Panc1 (cell line): Measurements from ENCODE around the gene RASA3. TPM values are rescaled to one million over a fixed set of nuclear protein-coding genes. Genes with fewer than 3 reads are reported as not detected.

Source experiments
- ATAC-seq: fragments of 200-7000 bp; cut with Tn5 transposase; 2 replicates; pipeline ENCODE4 v1.9.1; 2020; ENCODE audit warnings: mild to moderate bottlenecking, moderate library complexity
- BruUV-seq: library from RNA; stranded (reverse); fragments of 400-500 nt; replicated peaks from 2 replicates; lab custom pipeline; 2021; lab: Mats Ljungman, UMichigan
- CTCF ChIA-PET: fragments of 300-600 bp; sonication (Branson Sonifier 250); formaldehyde crosslinking; loops from one replicate; lab custom pipeline; 2022; ENCODE audit warnings: antibody characterized with exemption; lab: Charles Lee
- POLR2A ChIA-PET: fragments of 300-600 bp; sonication (Branson Sonifier 250); formaldehyde crosslinking; loops from one replicate; lab custom pipeline; 2022; ENCODE audit warnings: antibody characterized with exemption; lab: Charles Lee
- DNase-seq: peaks from one replicate; pipeline ENCODE4 v3.0.0-alpha.2; 2010; ENCODE audit warnings: low read depth, low spot score
- H3K27ac ChIP-seq: 2 replicates; pipeline ENCODE4 v1.5.1; 2011; ENCODE audit warnings: mild to moderate bottlenecking, low read length, inconsistent platforms
- H3K27me3 ChIP-seq: fragments of 200-500 bp; sonication (Bioruptor generic); 2 replicates; pipeline ENCODE4 v1.6.0; 2014; ENCODE audit warnings: low read length, inconsistent platforms; ENCODE audit not compliant: control insufficient read depth, insufficient read depth
- H3K36me3 ChIP-seq: fragments of 200-500 bp; sonication (Bioruptor generic); 2 replicates; pipeline ENCODE4 v1.5.1; 2014; ENCODE audit warnings: inconsistent platforms, mild to moderate bottlenecking, low read length, moderate library complexity; ENCODE audit not compliant: control insufficient read depth, insufficient read depth
- H3K4me1 ChIP-seq: 2 replicates; pipeline ENCODE4 v1.5.1; 2011; ENCODE audit warnings: inconsistent platforms, mild to moderate bottlenecking, low read length, moderate library complexity; ENCODE audit not compliant: control insufficient read depth, insufficient read depth
- H3K4me3 ChIP-seq, 2 experiments: 2 replicates each; pipeline ENCODE4 v1.5.1; 2011 to 2012; ENCODE audit warnings: low read depth in 2 of 2, low read length in 2 of 2, mild to moderate bottlenecking in 2 of 2, inconsistent platforms in 1 of 2, moderate library complexity in 1 of 2
- H3K9me3 ChIP-seq: fragments of 200-500 bp; sonication (Bioruptor generic); 2 replicates; pipeline ENCODE4 v1.5.1; 2014; ENCODE audit warnings: low read depth, mild to moderate bottlenecking, inconsistent platforms, low read length, moderate library complexity; ENCODE audit not compliant: control insufficient read depth, insufficient read depth
- POLR2AphosphoS5 ChIP-seq: IDR thresholded peaks from 2 replicates; pipeline ENCODE4 v1.6.1; 2012; ENCODE audit warnings: mild to moderate bottlenecking, low read depth, low read length, moderate library complexity
- SIN3A ChIP-seq: IDR thresholded peaks from 2 replicates; pipeline ENCODE4 v1.6.1; 2012; ENCODE audit warnings: low read depth, mild to moderate bottlenecking, low read length, moderate library complexity, borderline replicate concordance; ENCODE audit not compliant: insufficient read depth
- TCF7L2 ChIP-seq: IDR thresholded peaks from 2 replicates; pipeline ENCODE4 v1.6.1; 2011; ENCODE audit warnings: mild to moderate bottlenecking, low read depth, low read length, inconsistent platforms
- in situ Hi-C: cut with HindIII; loops from 2 replicates; pipeline ENCODE4 v1.10.0; 2016; ENCODE audit warnings: low sequenced_read_pairs, low pct_unique_long_range_greater_than_20kb
- intact Hi-C: fragments of 100-400 bp; cut with micrococcal nuclease; formaldehyde crosslinking; loops from one replicate; pipeline ENCODE4 v1.10.0; 2022; ENCODE audit not compliant: unreplicated experiment
- total RNA-seq: library from RNA; stranded (reverse); gene quantifications from one replicate; pipeline ENCODE4 v1.2.1, GENCODE V29; 2021; ENCODE audit not compliant: unreplicated experiment
- TF ChIP-seq, protein P1 (sequence below), 2 experiments: IDR thresholded peaks; 2 replicates each; pipeline ENCODE4 v1.6.1; 2011 to 2012; ENCODE audit warnings: low read depth in 2 of 2, control low read depth in 1 of 2, low read length in 1 of 2, mild to moderate bottlenecking in 1 of 2, moderate library complexity in 1 of 2; ENCODE audit not compliant: insufficient read depth in 1 of 2
- TF ChIP-seq, protein P2 (sequence below): fragments of 450-650 bp; IDR thresholded peaks from 2 replicates; pipeline ENCODE4 v1.5.1; 2017; ENCODE audit warnings: mild to moderate bottlenecking

RASA3 gene
- total RNA-seq, 1 experiment from 2014 or later = 33.7 TPM

DNA sequence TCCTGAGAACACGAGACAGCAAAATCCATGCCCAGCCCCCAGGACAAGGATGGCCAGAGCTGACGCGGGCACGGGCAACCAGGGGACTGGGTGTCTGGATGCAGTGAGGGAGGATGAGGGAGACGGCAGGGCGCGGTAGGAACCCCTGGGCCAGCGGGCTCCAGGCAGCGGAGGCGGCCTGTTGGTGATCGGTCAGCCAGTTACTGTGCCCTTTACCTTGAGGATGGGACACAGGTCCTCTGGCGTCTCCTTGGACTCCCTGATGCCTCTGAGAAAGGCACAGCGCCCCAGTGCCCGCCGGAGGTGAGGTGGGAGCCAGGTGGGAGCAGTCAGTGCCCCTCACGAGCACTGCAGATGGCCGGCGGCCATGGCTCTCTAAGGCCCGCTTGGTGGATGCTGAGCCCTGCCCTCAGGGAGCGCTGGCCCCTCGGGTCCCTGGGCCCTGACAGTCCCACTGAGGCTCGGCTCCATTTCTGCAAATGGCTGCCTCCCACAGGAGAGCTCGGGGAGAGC lies 189.8 kb downstream of the RASA3 start:
- ATAC-seq (no peak), DNase-seq (no peak)
- Histone ChIP-seq H3K27me3 (no peaks in the 10 kb centered on the region), H3K4me3 (no peak overlapping the region), H3K4me1 (no peaks in the 10 kb centered on the region), H3K36me3 (no peaks in the 10 kb centered on the region), H3K27ac (no peak overlapping the region), H3K9me3 (no peaks in the 10 kb centered on the region)
- POLR2A ChIA-PET = no interaction called here
- no TSS peak for BruUV-seq
- TF ChIP-seq, protein P1, sequence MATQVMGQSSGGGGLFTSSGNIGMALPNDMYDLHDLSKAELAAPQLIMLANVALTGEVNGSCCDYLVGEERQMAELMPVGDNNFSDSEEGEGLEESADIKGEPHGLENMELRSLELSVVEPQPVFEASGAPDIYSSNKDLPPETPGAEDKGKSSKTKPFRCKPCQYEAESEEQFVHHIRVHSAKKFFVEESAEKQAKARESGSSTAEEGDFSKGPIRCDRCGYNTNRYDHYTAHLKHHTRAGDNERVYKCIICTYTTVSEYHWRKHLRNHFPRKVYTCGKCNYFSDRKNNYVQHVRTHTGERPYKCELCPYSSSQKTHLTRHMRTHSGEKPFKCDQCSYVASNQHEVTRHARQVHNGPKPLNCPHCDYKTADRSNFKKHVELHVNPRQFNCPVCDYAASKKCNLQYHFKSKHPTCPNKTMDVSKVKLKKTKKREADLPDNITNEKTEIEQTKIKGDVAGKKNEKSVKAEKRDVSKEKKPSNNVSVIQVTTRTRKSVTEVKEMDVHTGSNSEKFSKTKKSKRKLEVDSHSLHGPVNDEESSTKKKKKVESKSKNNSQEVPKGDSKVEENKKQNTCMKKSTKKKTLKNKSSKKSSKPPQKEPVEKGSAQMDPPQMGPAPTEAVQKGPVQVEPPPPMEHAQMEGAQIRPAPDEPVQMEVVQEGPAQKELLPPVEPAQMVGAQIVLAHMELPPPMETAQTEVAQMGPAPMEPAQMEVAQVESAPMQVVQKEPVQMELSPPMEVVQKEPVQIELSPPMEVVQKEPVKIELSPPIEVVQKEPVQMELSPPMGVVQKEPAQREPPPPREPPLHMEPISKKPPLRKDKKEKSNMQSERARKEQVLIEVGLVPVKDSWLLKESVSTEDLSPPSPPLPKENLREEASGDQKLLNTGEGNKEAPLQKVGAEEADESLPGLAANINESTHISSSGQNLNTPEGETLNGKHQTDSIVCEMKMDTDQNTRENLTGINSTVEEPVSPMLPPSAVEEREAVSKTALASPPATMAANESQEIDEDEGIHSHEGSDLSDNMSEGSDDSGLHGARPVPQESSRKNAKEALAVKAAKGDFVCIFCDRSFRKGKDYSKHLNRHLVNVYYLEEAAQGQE (IDR thresholded peaks at IDR 0.05; ENCODE audit: insufficient read depth in 1 of 2, low read depth in 2 of 2, low read length in 1 of 2) = no peak
- TF ChIP-seq, protein P2, sequence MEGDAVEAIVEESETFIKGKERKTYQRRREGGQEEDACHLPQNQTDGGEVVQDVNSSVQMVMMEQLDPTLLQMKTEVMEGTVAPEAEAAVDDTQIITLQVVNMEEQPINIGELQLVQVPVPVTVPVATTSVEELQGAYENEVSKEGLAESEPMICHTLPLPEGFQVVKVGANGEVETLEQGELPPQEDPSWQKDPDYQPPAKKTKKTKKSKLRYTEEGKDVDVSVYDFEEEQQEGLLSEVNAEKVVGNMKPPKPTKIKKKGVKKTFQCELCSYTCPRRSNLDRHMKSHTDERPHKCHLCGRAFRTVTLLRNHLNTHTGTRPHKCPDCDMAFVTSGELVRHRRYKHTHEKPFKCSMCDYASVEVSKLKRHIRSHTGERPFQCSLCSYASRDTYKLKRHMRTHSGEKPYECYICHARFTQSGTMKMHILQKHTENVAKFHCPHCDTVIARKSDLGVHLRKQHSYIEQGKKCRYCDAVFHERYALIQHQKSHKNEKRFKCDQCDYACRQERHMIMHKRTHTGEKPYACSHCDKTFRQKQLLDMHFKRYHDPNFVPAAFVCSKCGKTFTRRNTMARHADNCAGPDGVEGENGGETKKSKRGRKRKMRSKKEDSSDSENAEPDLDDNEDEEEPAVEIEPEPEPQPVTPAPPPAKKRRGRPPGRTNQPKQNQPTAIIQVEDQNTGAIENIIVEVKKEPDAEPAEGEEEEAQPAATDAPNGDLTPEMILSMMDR = no peak
- TF ChIP-seq POLR2AphosphoS5 = no peak
- no peak for TF ChIP-seq SIN3A
- no peak for TF ChIP-seq TCF7L2
- CTCF ChIA-PET = no interaction called here
- in situ Hi-C loops = no loop called here
- intact Hi-C loops = no loop called here

DNA sequence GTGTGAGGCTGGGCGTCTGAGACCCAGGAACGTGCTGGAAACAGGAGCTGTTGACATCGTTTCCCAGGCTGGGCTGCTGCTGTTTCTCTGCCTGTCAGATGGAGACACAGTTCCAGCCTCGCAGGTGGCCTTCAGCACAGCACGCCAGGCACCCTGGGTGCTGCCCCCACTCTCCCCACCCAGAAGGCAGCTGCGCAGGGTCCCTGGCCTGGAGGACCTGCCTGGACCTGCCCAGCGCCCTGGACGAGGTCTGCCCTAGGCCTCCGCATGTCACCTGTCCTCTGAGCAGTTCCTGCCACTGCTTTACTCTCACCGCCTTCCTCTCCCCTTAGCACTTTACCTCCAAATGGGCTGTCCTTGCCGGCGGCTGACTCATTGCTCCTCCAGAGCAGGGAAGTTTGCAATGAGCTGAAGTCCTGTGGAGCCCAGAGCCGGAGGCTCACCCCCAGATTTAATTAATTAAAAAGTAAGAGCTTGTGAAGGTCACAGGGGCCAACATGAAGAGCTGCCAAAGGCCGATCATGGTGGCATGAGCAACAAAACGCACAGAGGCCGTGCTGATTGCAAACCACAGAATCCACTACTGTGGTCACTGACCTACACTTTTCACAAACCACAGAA lies 190.7 kb downstream of the RASA3 start:
- BruUV-seq = no TSS peak
- ATAC-seq (no peak), DNase-seq (no peak)
- no peaks in the 10 kb centered on the region for H3K27me3 ChIP-seq
- intact Hi-C loops (no loop called here), in situ Hi-C loops (no loop called here)
- H3K36me3 ChIP-seq = no peaks in the 10 kb centered on the region
- H3K4me1 ChIP-seq = no peaks in the 10 kb centered on the region
- ChIA-PET CTCF (no interaction called here), POLR2A (no interaction called here)
- no peaks in the 10 kb centered on the region for H3K9me3 ChIP-seq
- TF ChIP-seq POLR2AphosphoS5 (no peak), SIN3A (no peak), TCF7L2 (no peak)
- no peak overlapping the region for H3K4me3 ChIP-seq
- H3K27ac ChIP-seq = no peak overlapping the region

DNA sequence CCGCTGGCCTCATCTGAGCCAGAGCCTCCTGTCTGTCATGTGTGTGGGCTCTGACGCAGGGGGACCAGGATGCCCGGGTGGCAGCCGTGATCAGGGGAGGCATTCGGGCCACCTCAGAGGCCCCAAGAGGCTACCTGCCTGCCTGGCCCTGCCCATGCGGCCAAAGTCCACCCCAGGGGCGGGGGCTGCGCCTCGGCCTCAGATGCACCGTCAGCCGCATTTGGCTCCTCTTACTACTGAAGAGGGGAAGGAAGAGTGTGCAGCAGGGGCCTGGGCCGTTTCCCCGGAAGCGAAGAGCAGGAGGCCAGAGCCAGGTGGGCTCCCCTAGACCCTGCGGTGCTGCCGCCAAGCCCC lies 192.5 kb downstream of the RASA3 start:
- Histone ChIP-seq H3K4me3 (no peak overlapping the region), H3K27me3 (no peaks in the 10 kb centered on the region), H3K9me3 (no peaks in the 10 kb centered on the region), H3K4me1 (no peaks in the 10 kb centered on the region), H3K27ac (no peak overlapping the region), H3K36me3 (no peaks in the 10 kb centered on the region)
- no peak for ATAC-seq
- POLR2A ChIA-PET = no interaction called here
- CTCF ChIA-PET = no interaction called here
- DNase-seq = no peak
- in situ Hi-C loops (no loop called here), intact Hi-C loops (no loop called here)
- no peak for TF ChIP-seq TCF7L2
- TF ChIP-seq, protein P1 (IDR thresholded peaks at IDR 0.05; ENCODE audit: insufficient read depth in 1 of 2, low read depth in 2 of 2, low read length in 1 of 2) = no peak
- TF ChIP-seq SIN3A = no peak
- TF ChIP-seq, protein P2 = no peak
- no TSS peak for BruUV-seq
